Stimulated activated CD8-positive, alpha-beta memory T cell treated with anti-CD3 and anti-CD28 coated beads, Interleukin-12 subunit alpha, Interleukin-12 subunit beta, amount 100 ng/mL, for 4 hours (primary cell): ENCODE measurements around the gene SASH1.
"Not testable (repeated sequence)": the region's sequence is repeated elsewhere in the genome, so short reads cannot be mapped to it uniquely, and the experiment has no call there.

Source experiments
- DNase-seq: peaks from one replicate; pipeline ENCODE4 v3.0.0-alpha.2; 2020; ENCODE audit warnings: low read depth

The SASH1 gene

DNA sequence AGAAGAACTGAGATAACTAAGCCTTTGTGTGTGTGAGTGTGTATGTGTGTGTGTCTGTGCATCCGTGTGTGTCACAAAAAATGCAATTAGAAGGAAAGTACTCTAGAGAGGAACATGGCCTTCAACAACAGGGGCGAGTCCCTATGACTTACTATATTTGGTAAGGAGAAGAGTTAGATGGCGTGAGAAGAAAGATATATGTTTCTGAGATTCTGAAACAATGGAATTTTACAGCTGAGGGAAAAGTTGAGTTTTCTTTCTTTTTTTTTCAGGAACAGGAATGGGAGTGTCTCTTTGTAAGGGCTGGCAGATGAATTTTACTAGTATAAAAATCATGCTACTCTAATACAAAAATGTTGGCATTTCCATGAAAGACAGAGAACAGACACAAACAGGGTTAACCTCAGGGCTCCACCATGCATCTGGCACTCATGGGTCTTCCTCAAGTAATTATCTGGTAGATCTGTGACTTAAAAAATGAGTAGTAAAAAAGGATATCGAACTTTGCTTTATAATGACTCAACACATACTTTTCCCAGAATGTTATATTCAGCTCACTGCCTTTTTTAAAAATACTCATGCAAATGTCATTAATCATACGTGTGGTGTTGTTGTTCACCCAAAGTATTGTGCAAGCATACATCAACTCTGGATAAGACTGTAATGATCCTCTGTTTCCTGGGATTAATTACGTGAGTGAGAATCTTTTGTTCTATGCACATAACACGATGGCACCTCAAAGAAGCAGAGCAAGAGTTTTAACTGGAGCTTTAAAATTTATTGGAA, 12.8 kb upstream of the SASH1 start:
- no peak for DNase-seq

DNA sequence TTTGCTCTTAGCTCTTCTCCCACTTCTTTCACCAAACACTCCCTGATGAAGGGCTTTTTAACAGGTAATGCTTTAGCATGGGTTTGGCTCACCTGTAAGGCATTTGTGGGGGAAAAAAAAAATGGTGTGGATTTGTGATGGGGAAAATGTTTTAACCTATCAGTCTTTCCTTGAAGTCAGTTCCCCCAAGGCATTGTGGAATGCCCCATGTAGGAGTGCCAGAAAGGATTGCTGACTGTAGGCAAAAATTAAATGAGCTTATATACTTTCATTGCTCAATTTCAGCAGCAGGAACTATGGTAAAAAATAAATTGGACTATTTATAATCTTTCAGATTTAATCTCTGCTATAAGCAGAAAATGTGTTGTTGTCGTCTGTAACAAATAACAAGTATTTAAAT, 10.6 kb upstream of the SASH1 start:
- no peak for DNase-seq

DNA sequence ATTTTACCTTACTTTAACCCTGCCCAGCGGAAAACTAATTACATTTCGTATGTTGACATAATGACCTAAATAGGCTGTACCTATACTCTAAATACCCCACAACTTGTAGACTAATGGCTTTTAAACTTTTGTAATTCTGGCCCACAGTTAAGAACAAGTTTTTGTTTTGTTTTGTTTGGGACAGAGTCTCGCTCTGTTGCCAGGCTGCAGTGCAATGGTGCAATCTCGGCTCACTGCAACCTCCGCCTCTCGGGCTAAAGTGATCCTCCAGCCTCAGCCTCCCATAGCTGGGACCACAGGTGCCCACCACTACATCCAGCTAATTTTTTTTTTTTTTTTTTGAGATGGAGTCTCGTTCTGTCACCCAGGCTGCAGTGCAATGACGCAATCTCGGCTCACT, 5.7 kb upstream of the SASH1 start:
- DNase-seq = no peak

DNA sequence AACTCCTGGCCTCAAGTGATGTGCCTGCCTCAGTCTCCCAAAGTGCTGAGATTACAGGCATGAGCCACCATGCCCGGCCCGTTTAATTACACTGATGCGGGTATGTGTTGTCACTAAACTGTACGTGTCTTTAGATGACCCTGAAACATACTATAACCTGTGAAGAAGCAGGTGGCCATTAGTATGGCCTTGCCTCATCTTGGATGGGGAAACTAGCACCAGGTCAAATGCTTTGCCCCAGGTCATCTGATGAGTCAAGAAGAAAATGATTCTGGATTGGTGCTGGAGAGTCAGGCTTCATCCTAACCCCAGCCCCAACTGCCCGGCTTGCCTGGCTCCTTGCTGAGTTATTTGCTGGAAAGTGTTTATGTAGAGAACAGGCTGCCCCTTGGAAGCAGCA, 2.9 kb upstream of the SASH1 start:
- no peak for DNase-seq

DNA sequence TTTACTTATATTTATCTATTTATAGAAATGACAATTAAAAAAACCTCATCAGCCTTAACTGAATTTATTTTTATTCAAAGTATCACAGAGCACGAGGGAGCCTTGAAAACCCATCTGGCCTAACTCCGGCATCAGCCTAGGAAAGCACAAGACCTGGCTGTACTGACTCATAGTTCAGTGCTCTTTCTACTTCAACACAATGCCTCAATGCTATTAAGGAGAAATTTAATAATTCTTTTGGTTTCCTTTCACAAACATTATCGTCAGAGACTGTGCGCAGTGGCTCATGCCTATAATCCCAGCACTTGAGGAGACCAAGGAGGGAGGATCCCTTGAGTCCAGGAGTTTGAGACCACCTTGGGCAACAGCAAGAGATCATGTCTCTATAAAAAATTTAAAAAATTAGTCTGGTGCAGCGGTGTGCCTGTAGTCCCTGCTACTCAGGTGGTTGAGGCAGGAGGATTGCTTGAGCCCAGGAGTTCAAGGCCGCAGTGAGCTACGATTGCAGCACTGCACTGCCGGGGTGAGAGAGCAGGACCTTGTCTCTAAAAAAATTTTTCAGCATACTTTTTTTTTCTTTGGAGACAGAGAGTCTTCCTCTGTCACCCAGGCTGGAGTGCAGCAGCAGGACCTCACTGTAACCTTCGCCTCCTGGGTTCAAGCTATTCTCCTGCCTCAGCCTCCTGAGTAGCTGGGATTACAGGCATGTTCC, 1.9 kb upstream of the SASH1 start:
- no peak for DNase-seq

DNA sequence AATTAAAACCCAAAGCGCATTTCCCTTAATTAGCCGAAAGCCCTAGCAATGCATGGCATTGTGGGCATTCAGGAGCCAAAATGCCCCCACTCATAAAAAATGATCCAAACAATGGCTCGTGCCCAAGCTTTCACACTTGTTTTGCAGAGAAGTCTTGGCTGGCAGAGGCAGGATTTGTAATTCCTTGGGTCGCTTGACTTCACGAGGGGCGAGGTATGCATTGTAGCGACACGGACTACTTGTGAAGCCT, 613 bp upstream of the SASH1 start:
- DNase-seq = no peak

DNA sequence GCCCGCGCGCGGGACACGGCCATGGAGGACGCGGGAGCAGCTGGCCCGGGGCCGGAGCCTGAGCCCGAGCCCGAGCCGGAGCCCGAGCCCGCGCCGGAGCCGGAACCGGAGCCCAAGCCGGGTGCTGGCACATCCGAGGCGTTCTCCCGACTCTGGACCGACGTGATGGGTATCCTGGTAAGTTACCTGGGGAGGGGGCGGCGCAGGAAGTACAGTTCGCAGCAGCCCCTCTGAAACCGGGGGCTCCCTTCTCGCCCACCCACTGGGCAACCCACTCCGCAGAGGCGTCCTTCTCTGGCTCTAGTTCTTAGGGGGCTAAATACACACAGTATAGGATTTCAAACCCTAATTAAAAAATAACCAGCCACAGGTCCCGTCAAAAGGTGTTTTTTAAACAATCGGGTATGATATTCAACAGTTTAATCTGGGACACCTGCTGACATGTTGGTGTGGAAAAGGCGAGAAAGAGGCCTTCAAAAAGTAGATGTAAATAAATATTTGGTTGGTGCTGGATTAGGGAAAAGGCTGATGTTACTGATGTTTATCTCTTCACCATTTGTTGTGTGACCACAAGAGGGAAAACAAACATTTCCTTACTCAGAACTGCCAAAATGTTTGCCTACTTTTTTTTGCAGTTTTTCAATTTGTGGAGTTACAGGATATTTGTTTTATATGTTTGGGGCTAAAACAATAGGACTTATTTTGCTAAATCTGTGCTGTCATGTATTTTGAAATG, 577 bp downstream of the SASH1 start:
- DNase-seq = no peak

DNA sequence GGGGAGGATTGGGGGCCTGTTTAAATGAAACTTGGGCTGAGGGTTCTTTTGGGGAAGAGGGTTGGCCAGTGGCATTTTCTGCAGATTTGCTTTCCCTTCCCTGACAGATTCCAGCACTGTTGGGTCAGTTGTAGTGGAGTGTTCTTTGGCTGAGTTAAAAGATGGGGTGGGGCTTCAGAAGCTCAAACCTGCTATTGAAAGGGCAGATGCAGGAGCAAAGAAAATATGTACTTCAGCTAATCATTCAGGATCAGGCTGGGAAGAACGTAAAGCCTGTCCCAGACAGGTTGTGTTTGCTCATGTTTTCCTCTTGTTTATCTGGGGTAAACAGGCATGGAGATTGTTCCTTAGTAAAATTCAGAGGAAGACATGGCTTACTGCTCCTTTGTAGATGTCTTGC, 2.5 kb downstream of the SASH1 start:
- DNase-seq = no peak

DNA sequence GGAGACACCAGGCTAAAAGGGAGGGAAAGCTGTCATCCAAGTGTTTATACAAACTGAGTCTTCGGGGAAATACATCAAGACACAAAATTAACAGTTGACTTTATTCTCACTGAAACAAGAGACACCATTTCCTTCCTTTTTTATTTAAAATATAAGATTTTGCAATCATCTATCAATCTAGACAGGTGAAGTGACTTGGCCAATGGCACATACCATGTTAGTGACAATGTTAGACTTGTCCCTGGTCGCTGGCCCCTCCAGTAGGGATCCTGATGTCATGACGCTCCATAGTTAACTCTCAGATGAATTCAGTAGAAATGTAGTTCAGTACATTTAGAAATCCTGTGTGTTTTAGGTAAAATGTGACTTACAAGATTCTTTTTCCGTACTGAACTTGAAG, 2.9 kb downstream of the SASH1 start:
- no peak for DNase-seq

DNA sequence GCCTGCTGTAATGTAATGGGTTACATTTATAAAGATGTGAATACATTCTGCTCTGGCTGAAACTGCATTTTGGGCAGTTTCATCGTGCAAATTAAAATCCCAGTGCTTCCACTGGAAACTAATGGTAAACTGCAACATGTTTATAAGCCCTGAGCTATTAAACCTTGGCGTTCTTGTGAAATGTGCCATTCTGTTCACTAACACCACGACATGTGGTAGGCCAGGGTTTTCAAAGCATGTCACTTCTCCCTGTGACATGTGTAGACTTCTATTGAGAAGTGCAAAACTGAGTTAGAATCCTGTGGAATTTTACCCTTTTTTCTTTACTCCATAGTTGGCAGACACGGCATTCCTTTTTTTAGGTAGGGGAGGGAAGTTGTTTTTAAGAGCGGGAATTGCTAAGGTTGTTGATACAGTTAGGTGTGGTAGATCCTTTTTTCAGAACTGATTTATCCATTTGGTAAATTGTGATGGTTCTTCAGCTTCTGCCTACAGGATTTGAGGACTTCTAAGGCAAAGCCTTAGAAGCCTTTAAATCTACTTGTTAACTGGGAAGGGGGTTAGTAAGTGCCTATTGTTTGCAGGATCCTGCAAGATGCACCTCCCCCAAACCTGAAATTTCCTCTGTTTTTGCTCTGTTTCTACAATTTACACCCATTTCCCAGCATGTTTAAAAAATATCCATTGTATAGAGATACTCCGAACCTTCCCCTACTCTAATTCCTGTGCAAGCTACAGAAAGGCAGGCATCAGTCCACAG, 4.2 kb downstream of the SASH1 start:
- DNase-seq = no peak

DNA sequence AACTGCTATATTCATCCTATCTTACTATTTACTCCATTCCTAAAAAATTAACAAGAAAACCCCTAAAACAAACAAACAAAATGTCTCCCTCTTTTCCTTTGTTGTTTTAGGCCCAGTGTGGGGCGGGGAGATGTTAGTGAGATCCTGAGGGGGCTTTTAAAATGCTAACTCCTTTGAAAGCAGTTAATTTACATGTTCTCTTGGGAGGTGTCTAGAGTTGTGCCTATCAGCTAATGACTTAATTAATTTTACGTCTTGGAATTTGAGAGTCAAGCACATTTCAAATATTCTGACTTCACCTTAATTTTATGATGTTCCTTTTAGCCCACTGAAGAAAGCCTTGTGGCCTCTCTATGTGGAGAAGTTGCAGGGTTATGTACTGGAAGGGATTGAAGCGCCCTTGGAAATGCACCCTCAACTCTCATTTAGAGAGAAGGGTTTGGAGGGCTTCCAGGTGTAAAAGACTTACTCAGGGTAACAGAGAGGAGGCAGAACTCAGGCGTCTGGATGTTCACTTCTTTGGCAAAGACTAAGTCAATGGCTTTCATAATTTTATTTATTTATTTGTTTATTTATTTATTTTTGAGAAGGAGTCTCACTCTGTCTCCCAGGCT, 4.9 kb downstream of the SASH1 start:
- no peak for DNase-seq

DNA sequence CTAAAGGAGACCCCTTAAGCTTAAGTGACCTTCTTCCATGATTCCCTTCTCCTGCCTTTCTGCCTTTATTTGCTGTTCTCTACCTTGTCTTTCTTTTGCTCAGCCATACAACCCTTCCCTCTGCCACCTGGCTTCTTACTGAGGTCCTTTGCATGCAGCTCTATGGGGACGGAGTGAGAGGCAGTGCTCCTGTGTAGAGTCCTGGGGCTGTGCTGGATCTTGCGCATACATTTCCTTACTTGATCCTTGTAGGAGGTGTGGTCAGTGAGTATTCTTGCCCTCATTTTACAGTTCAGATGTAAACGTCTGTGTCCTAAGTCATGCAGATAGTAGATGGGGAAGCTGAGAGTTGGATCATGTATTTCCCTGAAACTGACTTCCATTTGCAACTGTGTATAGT, 5.7 kb downstream of the SASH1 start:
- DNase-seq = no peak

DNA sequence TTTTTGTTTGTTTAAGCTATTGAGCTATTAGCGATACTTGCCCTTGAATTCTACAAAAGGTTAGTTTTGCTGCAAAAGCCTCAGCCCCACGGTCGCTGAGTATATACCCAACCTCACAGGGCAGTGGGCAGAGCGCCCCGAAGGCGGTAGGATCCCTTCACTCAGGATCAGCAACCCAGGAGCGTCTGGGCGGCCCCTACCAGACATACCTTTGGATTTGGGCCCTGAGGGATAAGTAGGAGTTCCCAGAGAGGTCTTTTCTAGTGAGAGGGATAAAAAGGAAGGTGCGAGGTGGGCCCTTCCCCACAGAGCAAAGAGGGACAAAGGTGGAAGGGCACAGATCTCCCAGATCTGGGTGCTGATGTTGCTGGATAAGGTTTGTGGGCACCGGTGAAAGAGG, 6.1 kb downstream of the SASH1 start:
- DNase-seq = no peak

DNA sequence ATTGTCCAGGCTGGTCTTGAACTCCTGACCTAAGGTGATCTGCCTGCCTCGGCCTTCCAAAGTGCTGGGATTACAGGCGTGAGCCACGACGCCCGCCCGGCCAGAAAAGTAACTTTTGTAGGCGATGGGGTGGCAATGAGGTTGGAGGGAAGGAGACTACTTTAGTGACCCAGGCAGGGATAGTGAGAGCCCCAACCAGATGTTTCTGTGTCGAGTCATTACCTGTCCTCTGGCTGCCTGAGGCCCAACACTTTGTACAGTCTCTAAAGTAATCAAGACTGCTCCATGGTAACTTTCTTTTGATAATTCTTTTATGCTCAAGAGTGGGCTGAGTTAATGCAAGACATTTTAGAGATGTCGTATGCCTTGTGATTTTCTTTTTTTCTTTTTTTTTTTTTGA, 6.8 kb downstream of the SASH1 start:
- no peak for DNase-seq

DNA sequence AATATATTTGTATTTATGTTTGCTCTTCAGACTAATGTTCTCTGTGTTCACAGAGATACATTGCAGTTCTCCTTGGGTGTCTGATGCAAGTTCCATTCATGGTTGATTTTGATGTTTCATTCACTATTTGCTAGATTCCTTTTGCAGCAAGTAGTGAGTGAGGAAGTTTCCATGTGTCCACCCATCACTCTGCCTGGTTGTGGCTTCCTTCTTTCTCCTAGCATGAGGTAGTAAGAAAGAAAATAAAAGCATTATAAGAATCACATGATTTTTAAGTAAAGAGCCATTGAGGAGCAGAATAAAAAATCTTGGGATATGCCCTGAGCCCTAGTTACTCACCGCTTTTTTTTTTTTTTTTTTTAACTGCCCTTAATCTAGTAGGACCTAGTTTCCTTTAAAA, 8.7 kb downstream of the SASH1 start:
- no peak for DNase-seq

DNA sequence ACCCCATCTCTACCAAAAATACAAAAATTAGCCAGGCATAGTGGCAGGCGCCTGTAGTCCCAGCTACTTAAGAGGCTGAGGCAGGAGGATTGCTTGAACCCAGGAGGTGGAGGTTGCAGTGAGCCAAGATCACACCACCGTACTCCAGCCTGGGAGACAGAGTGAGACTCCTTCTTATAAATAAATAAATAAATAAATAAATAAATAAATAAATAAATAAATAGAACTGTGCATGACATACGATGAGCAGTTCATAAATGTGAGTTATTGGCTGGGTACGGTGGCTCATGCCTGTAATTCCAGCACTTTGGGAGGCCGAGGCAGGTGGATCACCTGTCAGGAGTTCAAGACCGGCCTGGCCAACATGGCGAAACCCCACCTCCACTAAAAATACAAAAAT, 9.8 kb downstream of the SASH1 start:
- not testable (repeated sequence) for DNase-seq

DNA sequence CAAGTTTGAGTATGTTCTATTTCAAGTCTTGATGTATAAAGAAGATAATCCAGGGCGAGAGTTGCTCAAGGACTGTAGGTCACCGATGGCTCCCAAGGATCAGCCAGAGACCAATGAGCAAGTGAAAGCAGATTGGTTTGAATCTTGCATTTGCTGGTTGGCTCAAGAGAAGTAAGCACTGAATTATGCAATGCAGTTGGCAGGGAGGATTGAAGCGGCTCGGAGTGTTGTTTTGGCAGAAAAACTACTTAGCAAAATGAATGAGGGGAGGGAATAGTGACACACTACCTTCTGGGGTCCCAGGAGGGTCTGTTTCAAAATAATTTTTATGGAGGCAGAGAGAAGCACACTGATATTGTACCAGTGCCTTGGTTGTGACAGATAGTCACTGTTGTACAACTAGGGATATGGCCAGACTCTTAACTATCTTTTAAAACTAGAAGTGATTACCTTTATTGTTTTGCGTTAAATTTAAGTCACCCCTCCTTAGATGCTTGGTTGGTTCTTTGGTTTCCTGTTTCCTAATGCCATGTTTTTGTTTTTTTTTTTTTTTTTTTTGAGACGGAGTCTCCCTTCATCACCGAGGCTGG, 15.7 kb downstream of the SASH1 start:
- DNase-seq = no peak

DNA sequence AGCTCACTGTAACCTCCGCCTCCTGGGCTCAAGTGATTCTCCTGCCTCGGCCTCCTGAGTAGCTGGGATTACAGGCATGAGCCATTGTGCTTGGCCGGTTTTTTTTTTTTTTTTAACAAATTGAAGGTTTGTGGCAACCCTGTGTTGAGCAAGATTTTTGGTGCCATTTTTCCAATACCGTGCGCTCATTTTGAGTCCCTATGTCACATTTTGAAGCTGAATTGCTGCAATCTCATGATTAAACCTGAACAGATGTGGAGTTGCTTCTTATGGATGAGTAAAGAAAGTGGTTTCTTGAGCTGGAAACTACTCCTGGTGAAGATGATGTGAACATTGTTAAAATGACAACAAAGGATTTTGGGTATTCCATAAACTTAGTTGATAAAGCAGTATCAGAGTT, 16.6 kb downstream of the SASH1 start:
- DNase-seq = no peak

DNA sequence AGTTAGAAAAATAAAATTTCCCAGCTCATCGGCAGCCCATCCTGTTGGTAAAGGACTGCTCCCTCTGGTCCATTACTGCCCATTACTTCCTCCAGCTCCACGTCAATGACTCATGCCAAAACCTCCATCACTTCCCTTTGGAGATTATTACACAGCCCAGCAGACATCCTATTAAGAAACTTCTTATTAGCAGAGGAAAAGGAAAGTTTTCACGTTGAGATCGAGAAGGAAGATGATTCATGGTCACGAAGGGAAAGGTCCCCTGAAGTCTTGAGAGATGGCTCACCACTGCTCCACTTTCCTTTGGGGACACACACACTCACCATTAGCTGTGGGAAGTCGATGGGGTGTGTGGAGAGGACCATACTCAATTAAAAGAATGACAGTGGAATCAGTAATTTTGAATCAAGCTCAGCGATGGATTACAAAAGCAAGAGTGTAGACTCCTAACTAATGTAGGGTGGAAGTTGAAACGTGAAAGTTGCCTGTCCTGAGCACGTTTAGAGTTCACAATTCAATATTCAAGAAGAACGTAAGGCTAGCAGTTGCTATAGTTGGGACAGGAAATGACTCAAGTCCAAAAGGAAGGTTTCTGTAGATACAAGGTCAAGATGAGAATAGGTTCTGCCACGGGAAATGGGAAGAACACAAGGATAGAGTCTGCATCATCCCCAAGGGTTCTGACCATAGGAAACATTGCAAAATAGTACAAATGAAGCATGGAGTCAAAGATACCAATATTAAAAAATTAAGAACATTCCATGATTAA, 21.6 kb downstream of the SASH1 start:
- DNase-seq = no peak

DNA sequence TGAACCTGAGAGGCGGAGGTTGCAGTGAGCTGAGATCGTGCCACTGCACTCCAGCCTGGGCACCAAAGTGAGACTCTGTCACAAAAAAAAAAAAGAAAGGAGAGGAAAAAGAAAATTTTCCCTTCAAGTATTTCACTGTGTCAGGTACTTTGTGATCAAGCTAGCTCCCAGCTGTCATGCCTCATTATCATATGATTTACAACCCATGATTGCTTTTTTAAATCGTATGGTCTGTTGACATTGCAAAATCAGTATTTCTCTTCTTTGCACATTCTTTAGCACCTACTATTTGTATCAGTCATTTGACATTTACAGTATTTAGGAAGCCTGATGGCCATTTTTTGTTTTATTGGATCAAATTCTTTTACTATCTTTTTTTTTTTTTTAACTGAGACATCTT, 22.4 kb downstream of the SASH1 start:
- DNase-seq = no peak

DNA sequence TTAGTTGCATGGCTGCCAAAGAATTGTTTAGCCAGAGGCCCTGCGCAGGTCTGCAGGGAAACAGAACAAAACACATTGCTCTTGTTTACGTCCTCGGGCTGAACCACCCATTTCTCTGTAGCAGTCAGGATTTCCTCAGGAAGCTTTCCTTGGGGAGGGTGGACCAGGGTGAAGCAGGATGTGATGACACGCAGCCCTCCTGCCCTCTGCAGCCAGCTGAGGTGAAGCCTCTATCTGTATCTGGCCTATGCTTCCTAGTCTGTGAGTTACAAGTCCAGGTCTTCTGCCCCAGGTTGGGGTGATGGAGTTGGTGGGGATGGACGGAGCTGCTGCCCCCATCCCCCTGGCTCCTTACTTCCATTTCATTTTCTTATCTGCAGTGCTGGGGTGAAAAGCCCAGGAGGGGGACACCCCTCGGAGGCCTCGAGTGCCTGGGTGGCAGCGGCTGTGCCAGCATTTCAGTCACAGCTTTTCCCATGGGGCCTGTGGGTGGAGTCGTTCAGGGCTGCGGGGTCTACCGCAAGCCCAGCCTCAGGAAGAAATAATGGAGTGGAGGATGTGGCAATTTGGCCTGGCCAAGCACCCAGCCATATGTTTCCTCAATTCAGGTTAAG, 24.9 kb downstream of the SASH1 start:
- no peak for DNase-seq
